Ishikawa (cell line): ENCODE measurements around the gene GPR39.

Experiments used
- CEBPB ChIP-seq: IDR thresholded peaks from 2 replicates; pipeline ENCODE4 v1.6.1; 2012
- CREB1 ChIP-seq: IDR thresholded peaks from 2 replicates; pipeline ENCODE4 v1.6.1; 2012; ENCODE audit warnings: low read depth
- EGR1 ChIP-seq: IDR thresholded peaks from 2 replicates; pipeline ENCODE4 v1.6.1; 2012
- EP300 ChIP-seq: IDR thresholded peaks from 2 replicates; pipeline ENCODE4 v1.6.1; 2012; ENCODE audit warnings: borderline replicate concordance
- FOXM1 ChIP-seq: IDR thresholded peaks from 2 replicates; pipeline ENCODE4 v1.6.1; 2012; ENCODE audit warnings: low read depth, borderline replicate concordance
- MAX ChIP-seq: IDR thresholded peaks from 2 replicates; pipeline ENCODE4 v1.6.1; 2012
- NFIC ChIP-seq: IDR thresholded peaks from 2 replicates; pipeline ENCODE4 v1.6.1; 2012
- RAD21 ChIP-seq: IDR thresholded peaks from 2 replicates; pipeline ENCODE4 v1.6.1; 2012; ENCODE audit warnings: low read depth
- REST ChIP-seq: IDR thresholded peaks from 2 replicates; pipeline ENCODE4 v1.6.1; 2012; ENCODE audit warnings: low read depth, mild to moderate bottlenecking
- TAF1 ChIP-seq: IDR thresholded peaks from 2 replicates; pipeline ENCODE4 v1.6.1; 2012; ENCODE audit warnings: low read depth, mild to moderate bottlenecking
- TCF12 ChIP-seq: IDR thresholded peaks from 2 replicates; pipeline ENCODE4 v1.6.1; 2012; ENCODE audit warnings: low read depth
- TEAD4 ChIP-seq: IDR thresholded peaks from 2 replicates; pipeline ENCODE4 v1.6.1; 2012
- USF1 ChIP-seq: IDR thresholded peaks from 2 replicates; pipeline ENCODE4 v1.6.1; 2012
- YY1 ChIP-seq: IDR thresholded peaks from 2 replicates; pipeline ENCODE4 v1.6.1; 2012; ENCODE audit warnings: low read depth
- ZBTB7A ChIP-seq: IDR thresholded peaks from 2 replicates; pipeline ENCODE4 v1.6.1; 2012; ENCODE audit warnings: low read depth

Gene GPR39

GRCh38 chr2:132605236-132606180 is 188.9 kb downstream of the GPR39 start:
- TF ChIP-seq CEBPB (no peak), MAX (no peak), NFIC (no peak), USF1 (no peak), ZBTB7A (no peak)

DNA sequence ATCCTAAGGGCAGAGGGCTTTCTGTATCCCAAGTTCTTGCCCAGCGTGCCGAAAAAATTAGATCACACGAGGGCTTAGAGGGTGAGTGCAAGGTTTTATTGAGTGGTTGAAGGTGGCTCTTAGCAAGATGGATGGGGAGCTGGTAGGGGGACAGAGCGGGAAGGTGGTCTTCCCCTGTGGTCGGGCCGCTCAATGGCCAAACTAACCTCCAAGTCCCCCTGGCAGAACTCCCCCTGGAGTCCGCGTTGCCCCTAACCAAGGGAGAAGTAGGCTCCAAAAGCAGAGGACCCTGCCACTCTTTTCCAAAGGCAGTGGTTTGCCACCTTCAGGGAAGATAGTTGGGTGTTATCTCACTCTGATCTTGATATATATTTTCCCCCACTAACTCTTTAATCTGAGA is 190.0 kb downstream of the GPR39 start:
- TF ChIP-seq TEAD4 (no peak), RAD21 (no peak), USF1 (no peak), TAF1 (no peak), ZBTB7A (no peak), YY1 (no peak)

- TF ChIP-seq TEAD4 = no peak
These were observed 191.0 kb downstream of the GPR39 start for GRCh38 chr2:132607426-132608090.

DNA sequence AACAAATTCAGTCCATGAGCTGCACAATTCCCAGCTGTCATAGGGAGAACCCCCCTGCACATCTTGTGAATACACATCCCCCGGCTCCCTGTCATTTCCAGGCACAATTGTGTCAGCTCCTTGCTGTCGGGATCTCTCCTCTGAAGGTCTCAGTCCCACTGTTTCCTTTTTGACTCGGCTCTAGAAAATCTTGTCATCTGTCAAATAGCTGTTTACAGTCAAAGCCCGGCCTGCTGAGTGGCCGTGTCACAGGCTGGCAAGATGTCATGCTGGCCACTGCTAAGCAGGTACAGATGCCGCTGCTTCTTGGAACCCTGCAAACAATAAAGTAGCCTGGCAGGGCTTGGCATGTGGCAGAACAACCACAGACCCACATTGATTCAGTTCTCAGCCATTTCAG is 191.7 kb downstream of the GPR39 start:
- no peak for TF ChIP-seq NFIC
- TF ChIP-seq FOXM1 = no peak
- TF ChIP-seq YY1 = no peak
- TF ChIP-seq RAD21 = no peak
- TF ChIP-seq TCF12 = no peak
- no peak for TF ChIP-seq CREB1
- TF ChIP-seq EP300 = no peak
- TF ChIP-seq USF1 = no peak

GRCh38 chr2:132609101-132609890 is 192.7 kb downstream of the GPR39 start:
- no peak for TF ChIP-seq EP300
- no peak for TF ChIP-seq TAF1
- no peak for TF ChIP-seq MAX
- no peak for TF ChIP-seq CEBPB
- no peak for TF ChIP-seq TEAD4
- TF ChIP-seq RAD21 = no peak
- TF ChIP-seq ZBTB7A = no peak
- TF ChIP-seq CREB1 = no peak

DNA sequence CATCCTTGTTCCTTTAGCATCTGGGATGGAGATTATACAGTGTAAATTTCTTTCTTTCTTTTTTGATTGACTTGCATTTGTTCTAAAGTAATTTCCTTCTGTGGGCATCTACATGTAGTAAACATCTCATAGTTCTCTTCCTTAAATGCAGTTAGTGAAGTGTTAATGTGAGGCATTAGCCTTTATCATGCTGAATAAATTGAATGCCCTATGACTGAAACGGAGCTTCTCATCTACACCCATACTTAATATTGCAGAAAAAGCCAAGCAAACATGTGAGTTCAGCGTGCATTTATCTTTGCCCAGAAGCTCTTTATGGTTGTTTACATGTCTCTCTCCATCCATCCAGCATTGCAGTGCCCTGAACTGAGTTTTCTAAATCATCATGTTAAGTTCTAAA is 195.1 kb downstream of the GPR39 start:
- TF ChIP-seq REST (no peak), ZBTB7A (no peak), TEAD4 (no peak), CREB1 (no peak), YY1 (no peak), TCF12 (no peak), USF1 (no peak), MAX (no peak), EGR1 (no peak), RAD21 (no peak), NFIC (no peak), CEBPB (no peak), EP300 (no peak), TAF1 (no peak), FOXM1 (no peak)
